Thyroid gland (tissue), 4 donors: ENCODE results near the gene RHOBTB1.

Experiments used
- POLR2A ChIP-seq, 2 donors: fragments of 450-650 bp; IDR thresholded peaks; one replicate each; pipeline ENCODE4 v1.6.1; 2017; ENCODE audit warnings: antibody characterized with exemption in 2 of 2, mild to moderate bottlenecking in 2 of 2, moderate library complexity in 1 of 2
- TF ChIP-seq, protein P1 (sequence below), 6 experiments: fragments of 200-600 bp in 3 of 6; fragments of 450-650 bp in 3 of 6; sonication (generic) in 3 of 6; IDR thresholded peaks; one replicate each; pipeline ENCODE4 v1.5.1; 2016 to 2019; ENCODE audit warnings: antibody characterized with exemption in 6 of 6, mild to moderate bottlenecking in 2 of 6, inconsistent platforms in 1 of 6, moderate library complexity in 1 of 6

GRCh38 chr10:60916025-60916424 lies 28.0 kb downstream of the RHOBTB1 start:
- TF ChIP-seq, protein P1, sequence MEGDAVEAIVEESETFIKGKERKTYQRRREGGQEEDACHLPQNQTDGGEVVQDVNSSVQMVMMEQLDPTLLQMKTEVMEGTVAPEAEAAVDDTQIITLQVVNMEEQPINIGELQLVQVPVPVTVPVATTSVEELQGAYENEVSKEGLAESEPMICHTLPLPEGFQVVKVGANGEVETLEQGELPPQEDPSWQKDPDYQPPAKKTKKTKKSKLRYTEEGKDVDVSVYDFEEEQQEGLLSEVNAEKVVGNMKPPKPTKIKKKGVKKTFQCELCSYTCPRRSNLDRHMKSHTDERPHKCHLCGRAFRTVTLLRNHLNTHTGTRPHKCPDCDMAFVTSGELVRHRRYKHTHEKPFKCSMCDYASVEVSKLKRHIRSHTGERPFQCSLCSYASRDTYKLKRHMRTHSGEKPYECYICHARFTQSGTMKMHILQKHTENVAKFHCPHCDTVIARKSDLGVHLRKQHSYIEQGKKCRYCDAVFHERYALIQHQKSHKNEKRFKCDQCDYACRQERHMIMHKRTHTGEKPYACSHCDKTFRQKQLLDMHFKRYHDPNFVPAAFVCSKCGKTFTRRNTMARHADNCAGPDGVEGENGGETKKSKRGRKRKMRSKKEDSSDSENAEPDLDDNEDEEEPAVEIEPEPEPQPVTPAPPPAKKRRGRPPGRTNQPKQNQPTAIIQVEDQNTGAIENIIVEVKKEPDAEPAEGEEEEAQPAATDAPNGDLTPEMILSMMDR (IDR thresholded peaks at IDR 0.05), result no peak
- no peak for TF ChIP-seq POLR2A (IDR thresholded peaks at IDR 0.05)
